Peyer's patch (tissue), 4 donors: Measurements from ENCODE around the gene GPR87. TPM values are rescaled to one million over a fixed set of nuclear protein-coding genes. Genes with fewer than 3 reads are reported as not detected.
A peak's percentile ranks its signal among the peaks of the same experiment; 100 is the strongest.

Experiments used
- DNase-seq, 3 donors: peaks; one replicate each; pipeline ENCODE4 v3.0.0-alpha.2; 2017 to 2019
- H3K27ac ChIP-seq, 4 donors: fragments of 200-600 bp; sonication (generic); one replicate each; pipeline ENCODE4 v1.5.1; 2016 to 2019
- H3K27me3 ChIP-seq, 2 donors: fragments of 200-600 bp; sonication (generic); one replicate each; pipeline ENCODE4 v1.5.1; 2019
- H3K36me3 ChIP-seq, 3 donors: fragments of 200-600 bp; sonication (generic); one replicate each; pipeline ENCODE4 v1.5.1; 2016 to 2019
- H3K4me1 ChIP-seq, 4 donors: fragments of 200-600 bp; sonication (generic); one replicate each; pipeline ENCODE4 v1.5.1; 2016 to 2019
- H3K4me3 ChIP-seq, 4 donors: fragments of 200-600 bp; sonication (generic); 1 replicate in 3 of 4; 2 replicates in 1 of 4; pipeline ENCODE4 v1.5.1; 2016 to 2019; ENCODE audit warnings: mild to moderate bottlenecking in 1 of 4
- H3K9me3 ChIP-seq, 4 donors: fragments of 200-600 bp; sonication (generic); one replicate each; pipeline ENCODE4 v1.5.1; 2016 to 2019; ENCODE audit warnings: mild to moderate bottlenecking in 1 of 4
- CTCF ChIP-seq, 6 experiments: fragments of 450-650 bp in 4 of 6; fragments of 200-600 bp in 2 of 6; sonication (generic) in 1 of 6; IDR thresholded peaks; one replicate each; pipeline ENCODE4 v1.5.1; 2017 to 2019; ENCODE audit warnings: antibody characterized with exemption in 6 of 6, mild to moderate bottlenecking in 3 of 6, moderate library complexity in 1 of 6
- POLR2A ChIP-seq, 2 donors: fragments of 450-650 bp; IDR thresholded peaks; one replicate each; pipeline ENCODE4 v1.5.1; 2017; ENCODE audit warnings: antibody characterized with exemption in 2 of 2, mild to moderate bottlenecking in 2 of 2, moderate library complexity in 2 of 2
- total RNA-seq, 4 donors: library from RNA; depleted of rRNA; stranded (reverse); fragments of >200 nt; gene quantifications; one replicate each; pipeline ENCODE4 v1.1.0, GENCODE V29; 2016

The GPR87 gene
- total RNA-seq, 4 donors from 2014 or later: not detected

GRCh38 chr3:151259664-151260063 is 57.0 kb downstream of the GPR87 start:
- Histone ChIP-seq H3K9me3 (no peaks in the 10 kb centered on the region), H3K4me3 (no peak overlapping the region), H3K4me1 (no peaks in the 10 kb centered on the region), H3K36me3 (no peaks in the 10 kb centered on the region), H3K27ac (peak overlapping the region in 2 of 4 donors; percentile 48 to 63), H3K27me3 (no peaks in the 10 kb centered on the region)
- DNase-seq: no peak
- TF ChIP-seq CTCF (IDR thresholded peaks at IDR 0.05) (no peak), POLR2A (IDR thresholded peaks at IDR 0.05) (no peak)

- no peak for DNase-seq
- Histone ChIP-seq H3K4me3 (no peak overlapping the region), H3K27ac (peak overlapping the region in 1 of 4 donors; percentile 20), H3K36me3 (no peaks in the 10 kb centered on the region), H3K27me3 (no peaks in the 10 kb centered on the region), H3K9me3 (no peaks in the 10 kb centered on the region), H3K4me1 (no peaks in the 10 kb centered on the region)
- TF ChIP-seq CTCF (IDR thresholded peaks at IDR 0.05) (no peak), POLR2A (IDR thresholded peaks at IDR 0.05) (no peak)
These were observed 59.9 kb downstream of the GPR87 start for GRCh38 chr3:151256749-151257148.

GRCh38 chr3:151248772-151249337 is 67.8 kb downstream of the GPR87 start:
- no peak overlapping the region for H3K4me3 ChIP-seq
- H3K27me3 ChIP-seq: no peaks in the 10 kb centered on the region
- H3K27ac ChIP-seq: no peak overlapping the region
- H3K4me1 ChIP-seq: no peaks in the 10 kb centered on the region
- no peak for DNase-seq
- H3K36me3 ChIP-seq: no peaks in the 10 kb centered on the region
- TF ChIP-seq CTCF (IDR thresholded peaks at IDR 0.05): no peak
- TF ChIP-seq POLR2A (IDR thresholded peaks at IDR 0.05): no peak
- no peaks in the 10 kb centered on the region for H3K9me3 ChIP-seq

Other genes starting within 250 kb of the GPR87 start
- 1 to 10 TPM in 1 of 4 donors, under 1 TPM in 2, not detected in 1; 0.09 to 3.3 (median 0.13) TPM for gene MED12L, start 231.2 kb downstream of the GPR87 start, total RNA-seq
- 10 to 100 TPM in 1 of 4 donors, 1 to 10 TPM in 3; 4.9 to 11.0 (median 7.3) TPM for gene GPR171, start 113.6 kb downstream of the GPR87 start, total RNA-seq
- 1 to 10 TPM; 1.2 to 3.6 (median 2.0) TPM for gene P2RY14, start 38.3 kb downstream of the GPR87 start, total RNA-seq
- 1 to 10 TPM in 1 of 4 donors, under 1 TPM in 1, not detected in 2; 0.67 to 1.7 TPM for gene P2RY13, start 12.7 kb upstream of the GPR87 start, total RNA-seq
- gene P2RY12, start 67.9 kb upstream of the GPR87 start, total RNA-seq: 1 to 10 TPM in 2 of 4 donors, not detected in 2; 1.7 to 3.3 TPM
- gene IGSF10, start 144.2 kb upstream of the GPR87 start, total RNA-seq: 1 to 10 TPM in 3 of 4 donors, under 1 TPM in 1; 0.70 to 5.4 (median 2.3) TPM